HepG2 (cell line): ENCODE results near the gene COMT. TPM values are rescaled to one million over a fixed set of nuclear protein-coding genes. Genes with fewer than 3 reads are reported as not detected.

Source experiments
- ATAC-seq: fragments of 200-7000 bp; cut with Tn5 transposase; 3 replicates; pipeline ENCODE4 v1.9.1; 2020; ENCODE audit warnings: mild to moderate bottlenecking, moderate library complexity
- BruUV-seq: library from RNA; stranded (reverse); fragments of 400-500 nt; replicated peaks from 2 replicates; lab custom pipeline; 2021; lab: Mats Ljungman, UMichigan
- CTCF ChIA-PET: fragments of 300-600 bp; formaldehyde crosslinking; extraction: SDS; loops from one replicate; lab custom pipeline; 2021; ENCODE audit warnings: low total read pairs, inconsistent platforms, low intra/inter-chr PET ratio; lab: Yijun Ruan, JAX
- POLR2A ChIA-PET: fragments of 350-600 bp; sonication (Branson Sonifier 250); formaldehyde crosslinking; loops from one replicate; lab custom pipeline; 2020; ENCODE audit warnings: antibody characterized with exemption, inconsistent platforms; lab: Yijun Ruan, JAX
- DNase-seq: peaks from one replicate; pipeline ENCODE4 v3.0.0-alpha.2; 2015; ENCODE audit warnings: low spot score
- FAIRE-seq: peaks from 3 replicates; lab custom pipeline; 2011; peaks lifted over from hg19 to GRCh38; lab: Jason Lieb, UNC
- H2AFZ ChIP-seq: one replicate; pipeline ENCODE4 v1.6.1; 2011; ENCODE audit warnings: low read length, inconsistent platforms
- H3K27ac ChIP-seq: fragments of 300-600 bp; 3 replicates; pipeline ENCODE4 v1.8.0; 2011; ENCODE audit warnings: mixed run types, mild to moderate bottlenecking, mixed read lengths, low read length, inconsistent platforms; ENCODE audit not compliant: insufficient read depth; ENCODE audit errors: extremely low read length
- H3K27me3 ChIP-seq, 2 experiments: fragments of 200-600 bp in 1 of 2; 2 replicates in 1 of 2; 3 replicates in 1 of 2; pipeline versions ENCODE4 v1.6.0 to v1.8.0; 2011; ENCODE audit warnings: low read length in 2 of 2, mild to moderate bottlenecking in 2 of 2, moderate library complexity in 2 of 2, inconsistent platforms in 1 of 2; ENCODE audit not compliant: insufficient read depth in 2 of 2, control insufficient read depth in 1 of 2
- H3K36me3 ChIP-seq, 2 experiments: fragments of 200-600 bp in 1 of 2; replicated peaks in 1 of 2; 2 replicates in 1 of 2; 3 replicates in 1 of 2; pipeline versions ENCODE4 v1.5.1 to v1.8.0; 2011; ENCODE audit warnings: low read length in 2 of 2, inconsistent platforms in 1 of 2; ENCODE audit not compliant: insufficient read depth in 2 of 2, control insufficient read depth in 1 of 2
- H3K4me1 ChIP-seq: 2 replicates; pipeline ENCODE4 v1.5.1; 2012; ENCODE audit warnings: low read length, inconsistent platforms; ENCODE audit not compliant: insufficient read depth
- H3K4me2 ChIP-seq: 2 replicates; pipeline ENCODE4 v1.6.0; 2011; ENCODE audit warnings: low read depth, low read length, inconsistent platforms
- H3K4me3 ChIP-seq, 3 experiments: fragments of 200-600 bp in 1 of 3; sonication (generic), shearing (Covaris generic) in 1 of 3; replicated peaks in 1 of 3; 2 replicates each; pipeline ENCODE4 v1.5.1; 2011 to 2016; ENCODE audit warnings: low read length in 3 of 3, inconsistent platforms in 2 of 3, low read depth in 2 of 3, mild to moderate bottlenecking in 2 of 3, control low read depth in 1 of 3, mixed read lengths in 1 of 3; ENCODE audit not compliant: insufficient read depth in 1 of 3
- H3K79me2 ChIP-seq: one replicate; pipeline ENCODE4 v1.6.1; 2011; ENCODE audit warnings: low read length, inconsistent platforms; ENCODE audit not compliant: insufficient read depth
- H3K9ac ChIP-seq: 2 replicates; pipeline ENCODE4 v1.6.0; 2011; ENCODE audit warnings: mild to moderate bottlenecking, low read depth, low read length, inconsistent platforms; ENCODE audit not compliant: insufficient read depth
- H3K9me3 ChIP-seq: 2 replicates; pipeline ENCODE4 v1.5.1; 2012; ENCODE audit warnings: mild to moderate bottlenecking, low read length
- H4K20me1 ChIP-seq: 2 replicates; pipeline ENCODE4 v1.6.0; 2011; ENCODE audit warnings: inconsistent platforms, mild to moderate bottlenecking, low read length, moderate library complexity; ENCODE audit not compliant: insufficient read depth
- AGO2 ChIP-seq: fragments of 200-400 bp; formaldehyde crosslinking; optimal IDR thresholded peaks from 2 replicates; pipeline ENCODE3; 2017; ENCODE audit warnings: mild to moderate bottlenecking, low read depth, low read length, moderate library complexity
- ARNTL ChIP-seq: sonication (generic); formaldehyde crosslinking; IDR thresholded peaks from 2 replicates; pipeline ENCODE4 v1.4.0; 2020; ENCODE audit warnings: mild to moderate bottlenecking, missing genetic modification reagents
- HNRNPL ChIP-seq: fragments of 200-400 bp; formaldehyde crosslinking; IDR thresholded peaks from 2 replicates; pipeline ENCODE4 v1.6.1; 2017; ENCODE audit warnings: mild to moderate bottlenecking, low read depth, low read length
- JUND ChIP-seq: sonication (generic); formaldehyde crosslinking; IDR thresholded peaks from 2 replicates; pipeline ENCODE4 v1.8.0; 2022; ENCODE audit warnings: mild to moderate bottlenecking, missing genetic modification reagents
- KDM3A ChIP-seq: IDR thresholded peaks from 2 replicates; pipeline ENCODE4 v1.6.1; 2018; ENCODE audit warnings: low read depth, missing compliant biosample characterization
- MEIS2 ChIP-seq: sonication (generic); formaldehyde crosslinking; IDR thresholded peaks from 2 replicates; pipeline ENCODE4 v1.9.0; 2021; ENCODE audit warnings: mild to moderate bottlenecking, missing genetic modification reagents
- NFYB ChIP-seq: sonication (generic); formaldehyde crosslinking; IDR thresholded peaks from 2 replicates; pipeline ENCODE4 v1.4.0; 2020; ENCODE audit warnings: missing genetic modification reagents
- RBM22 ChIP-seq: fragments of 200-400 bp; formaldehyde crosslinking; optimal IDR thresholded peaks from 2 replicates; pipeline ENCODE3; 2017; ENCODE audit warnings: mild to moderate bottlenecking, low read length, moderate library complexity
- SALL2 ChIP-seq: sonication (generic); formaldehyde crosslinking; IDR thresholded peaks from 2 replicates; pipeline ENCODE4 v1.8.1; 2023; ENCODE audit warnings: mild to moderate bottlenecking, missing genetic modification reagents, inconsistent platforms
- SIX4 ChIP-seq: sonication (generic); formaldehyde crosslinking; IDR thresholded peaks from 2 replicates; pipeline ENCODE4 v1.4.0; 2020; ENCODE audit warnings: missing genetic modification reagents
- SMC3 ChIP-seq: IDR thresholded peaks from 2 replicates; pipeline ENCODE4 v1.6.1; 2011; ENCODE audit warnings: low read length, improper control_type of control experiment
- SP2 ChIP-seq: sonication (generic); formaldehyde crosslinking; IDR thresholded peaks from 2 replicates; pipeline ENCODE4 v1.5.1; 2020; ENCODE audit warnings: mild to moderate bottlenecking, missing genetic modification reagents
- ZFP82 ChIP-seq: sonication (generic); formaldehyde crosslinking; IDR thresholded peaks from 2 replicates; pipeline ENCODE4 v1.5.1; 2020; ENCODE audit warnings: mild to moderate bottlenecking, missing genetic modification reagents, borderline replicate concordance
- ZNF34 ChIP-seq: sonication (generic); formaldehyde crosslinking; IDR thresholded peaks from 2 replicates; pipeline ENCODE4 v1.4.0; 2020; ENCODE audit warnings: mild to moderate bottlenecking, missing genetic modification reagents, borderline replicate concordance
- ZNF678 ChIP-seq: sonication (generic); formaldehyde crosslinking; IDR thresholded peaks from 2 replicates; pipeline ENCODE4 v1.4.0; 2020; ENCODE audit warnings: mild to moderate bottlenecking, missing genetic modification reagents
- ZNF772 ChIP-seq: sonication (generic); formaldehyde crosslinking; IDR thresholded peaks from 2 replicates; pipeline ENCODE4 v1.5.0; 2020; ENCODE audit warnings: mild to moderate bottlenecking, missing genetic modification reagents
- ZNF792 ChIP-seq: IDR thresholded peaks from 2 replicates; pipeline ENCODE4 v1.6.1; 2016
- ZNF878 ChIP-seq: sonication (generic); formaldehyde crosslinking; IDR thresholded peaks from 2 replicates; pipeline ENCODE4 v1.8.1; 2023; ENCODE audit warnings: mild to moderate bottlenecking, missing genetic modification reagents, moderate library complexity
- WGBS: methylation state at CpG from one replicate; pipeline ENCODE4 v1.1.6; 2017; ENCODE audit warnings: low lambda C conversion rate; 5-methylcytosine and 5-hydroxymethylcytosine counted together
- in situ Hi-C: cut with HindIII; loops from 2 replicates; pipeline ENCODE4 v1.10.0; 2017; ENCODE audit warnings: low pct_unique_long_range_greater_than_20kb; ENCODE audit not compliant: extremely low pct_ligation_motif_present
- intact Hi-C: fragments of 100-400 bp; cut with micrococcal nuclease; formaldehyde crosslinking; loops from one replicate; pipeline ENCODE4 v1.10.0; 2022; ENCODE audit not compliant: unreplicated experiment
- polyA plus RNA-seq, 8 experiments: library from polyadenylated mRNA; depleted of rRNA in 3 of 8; stranded (reverse) in 7 of 8; unstranded in 1 of 8; fragments of >200 nt; fragmentation: Illumina TruSeq in 4 of 8; extraction: Trizol in 4 of 8; gene quantifications; 2 replicates each; pipeline versions ENCODE4 v1.2.1 to v1.2.3, GENCODE V29; 2011 to 2016; ENCODE audit warnings: low read depth in 4 of 8, missing spikeins in 1 of 8, mixed read lengths in 1 of 8; ENCODE audit not compliant: insufficient read depth in 1 of 8
- total RNA-seq, 5 experiments: library from RNA; depleted of rRNA; stranded (reverse); fragments of >200 nt; fragmentation: Illumina TruSeq; extraction: Trizol; gene quantifications; 2 replicates each; pipeline ENCODE4 v1.2.3, GENCODE V29; 2016; ENCODE audit warnings: low read depth in 1 of 5
- TF ChIP-seq, protein P1 (sequence below): sonication (generic); formaldehyde crosslinking; IDR thresholded peaks from 2 replicates; pipeline ENCODE4 v1.8.0; 2022; ENCODE audit warnings: missing genetic modification reagents, low read depth, mild to moderate bottlenecking, borderline replicate concordance
- TF ChIP-seq, protein P2 (sequence below): sonication (generic); formaldehyde crosslinking; IDR thresholded peaks from 2 replicates; pipeline ENCODE4 v1.5.1; 2020; ENCODE audit warnings: mild to moderate bottlenecking, missing genetic modification reagents, moderate library complexity
- TF ChIP-seq, protein P3 (sequence below): sonication (generic); formaldehyde crosslinking; IDR thresholded peaks from 2 replicates; pipeline ENCODE4 v1.5.0; 2020; ENCODE audit warnings: missing genetic modification reagents
- TF ChIP-seq, protein P4 (sequence below): sonication (generic); formaldehyde crosslinking; IDR thresholded peaks from 2 replicates; pipeline ENCODE4 v1.8.0; 2022; ENCODE audit warnings: missing genetic modification reagents, mild to moderate bottlenecking, inconsistent platforms, borderline replicate concordance

Gene COMT
- total and polyA plus RNA-seq, 2 of the 13 experiments (the other 11 are each of a cell fraction or from before 2014, with no cell fraction given) = 156 to 162 TPM

DNA sequence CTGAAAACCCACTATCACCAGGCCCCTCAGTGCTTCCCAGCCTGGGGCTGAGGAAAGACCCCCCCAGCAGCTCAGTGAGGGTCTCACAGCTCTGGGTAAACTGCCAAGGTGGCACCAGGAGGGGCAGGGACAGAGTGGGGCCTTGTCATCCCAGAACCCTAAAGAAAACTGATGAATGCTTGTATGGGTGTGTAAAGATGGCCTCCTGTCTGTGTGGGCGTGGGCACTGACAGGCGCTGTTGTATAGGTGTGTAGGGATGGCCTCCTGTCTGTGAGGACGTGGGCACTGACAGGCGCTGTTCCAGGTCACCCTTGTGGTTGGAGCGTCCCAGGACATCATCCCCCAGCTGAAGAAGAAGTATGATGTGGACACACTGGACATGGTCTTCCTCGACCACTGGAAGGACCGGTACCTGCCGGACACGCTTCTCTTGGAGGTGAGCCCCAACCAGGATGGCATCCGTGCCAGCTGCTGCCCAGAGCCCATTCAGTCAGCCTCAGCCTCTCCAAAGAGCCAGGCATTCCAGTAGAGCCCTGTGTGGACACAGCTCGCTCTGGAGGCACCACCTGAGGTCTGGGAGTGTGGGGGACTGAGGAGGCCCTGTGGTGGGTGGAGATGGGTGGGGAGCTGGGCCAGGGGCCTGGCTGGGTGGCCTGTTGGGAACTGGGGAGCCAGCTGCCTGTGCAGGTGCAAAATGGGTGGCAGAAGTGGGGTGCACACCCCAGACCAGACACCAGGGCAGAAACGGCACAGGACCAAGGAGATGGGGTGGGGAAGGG is 22.5 kb downstream of the COMT start:
- ATAC-seq = no peak
- H3K9me3 ChIP-seq = no peaks in the 10 kb centered on the region
- no peak for DNase-seq
- TSS peak; percentile 7 for BruUV-seq
- intact Hi-C loops (no loop called here), in situ Hi-C loops (no loop called here)
- no peaks in the 10 kb centered on the region for H3K27me3 ChIP-seq
- H3K79me2 ChIP-seq = peaks cover 12% of the 10 kb centered on the region
- peak overlapping the region; percentile 77 for H3K9ac ChIP-seq
- H3K4me2 ChIP-seq = peak overlapping the region; percentile 96
- peaks cover 70% of the 10 kb centered on the region for H3K4me1 ChIP-seq
- CTCF ChIA-PET = no interaction called here
- FAIRE-seq = no peak
- H3K36me3 ChIP-seq = peaks cover 10 to 41% of the 10 kb centered on the region in 2 experiments; a peak in 4 of 5 replicates
- H4K20me1 ChIP-seq = no peaks in the 10 kb centered on the region; the same call in 1 of the 2 replicates
- peak overlapping the region in 1 of 3 experiments; percentile 75; a peak in 2 of 6 replicates for H3K4me3 ChIP-seq
- no peak overlapping the region for H2AFZ ChIP-seq
- POLR2A ChIA-PET = interaction anchor here (1.6 to 2.0 kb wide), 2 partner anchors 50 to 52 kb away, joined by 6 to 7 read pairs; no protein-coding TSS in a partner anchor
- 95% methylated on average over 4 of the region's 12 CpGs for WGBS
- peak overlapping the region; percentile 99 for H3K27ac ChIP-seq
- TF ChIP-seq KDM3A (CRISPR knock-in tag) (no peak), SMC3 (no peak), SIX4 (CRISPR knock-in tag) (no peak), SALL2 (no peak), MEIS2 (CRISPR knock-in tag) (no peak), HNRNPL (peak; percentile 2; the same call in 1 of the 2 replicates), ZNF34 (CRISPR knock-in tag) (no peak), ZNF678 (CRISPR knock-in tag) (no peak), ZNF878 (no peak), JUND (no peak), NFYB (CRISPR knock-in tag) (no peak), SP2 (CRISPR knock-in tag) (no peak), ZFP82 (CRISPR knock-in tag) (peak; percentile 61; the same call in 1 of the 2 replicates), ARNTL (CRISPR knock-in tag) (no peak), ZNF772 (0 out of 2 replicates have a peak, but pooled peaks have one; percentile 9), ZNF792 (CRISPR knock-in tag) (no peak), AGO2 (peak; percentile 64), RBM22 (no peak)
- TF ChIP-seq, protein P1, sequence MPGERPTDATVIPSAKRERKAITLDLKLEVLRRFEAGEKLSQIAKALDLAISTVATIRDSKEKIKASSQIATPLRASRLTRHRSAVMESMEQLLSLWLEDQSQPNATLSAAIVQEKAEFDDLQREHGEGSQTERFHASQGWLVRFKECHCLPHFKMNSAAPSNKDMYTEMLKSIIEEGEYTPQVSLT (CRISPR knock-in tag) = no peak
- TF ChIP-seq, protein P2, sequence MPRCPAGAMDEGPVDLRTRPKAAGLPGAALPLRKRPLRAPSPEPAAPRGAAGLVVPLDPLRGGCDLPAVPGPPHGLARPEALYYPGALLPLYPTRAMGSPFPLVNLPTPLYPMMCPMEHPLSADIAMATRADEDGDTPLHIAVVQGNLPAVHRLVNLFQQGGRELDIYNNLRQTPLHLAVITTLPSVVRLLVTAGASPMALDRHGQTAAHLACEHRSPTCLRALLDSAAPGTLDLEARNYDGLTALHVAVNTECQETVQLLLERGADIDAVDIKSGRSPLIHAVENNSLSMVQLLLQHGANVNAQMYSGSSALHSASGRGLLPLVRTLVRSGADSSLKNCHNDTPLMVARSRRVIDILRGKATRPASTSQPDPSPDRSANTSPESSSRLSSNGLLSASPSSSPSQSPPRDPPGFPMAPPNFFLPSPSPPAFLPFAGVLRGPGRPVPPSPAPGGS (CRISPR knock-in tag) = 0 out of 2 replicates have a peak, but pooled peaks have one; percentile 21
- TF ChIP-seq, protein P3, sequence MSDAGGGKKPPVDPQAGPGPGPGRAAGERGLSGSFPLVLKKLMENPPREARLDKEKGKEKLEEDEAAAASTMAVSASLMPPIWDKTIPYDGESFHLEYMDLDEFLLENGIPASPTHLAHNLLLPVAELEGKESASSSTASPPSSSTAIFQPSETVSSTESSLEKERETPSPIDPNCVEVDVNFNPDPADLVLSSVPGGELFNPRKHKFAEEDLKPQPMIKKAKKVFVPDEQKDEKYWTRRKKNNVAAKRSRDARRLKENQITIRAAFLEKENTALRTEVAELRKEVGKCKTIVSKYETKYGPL (CRISPR knock-in tag) = no peak
- TF ChIP-seq, protein P4, sequence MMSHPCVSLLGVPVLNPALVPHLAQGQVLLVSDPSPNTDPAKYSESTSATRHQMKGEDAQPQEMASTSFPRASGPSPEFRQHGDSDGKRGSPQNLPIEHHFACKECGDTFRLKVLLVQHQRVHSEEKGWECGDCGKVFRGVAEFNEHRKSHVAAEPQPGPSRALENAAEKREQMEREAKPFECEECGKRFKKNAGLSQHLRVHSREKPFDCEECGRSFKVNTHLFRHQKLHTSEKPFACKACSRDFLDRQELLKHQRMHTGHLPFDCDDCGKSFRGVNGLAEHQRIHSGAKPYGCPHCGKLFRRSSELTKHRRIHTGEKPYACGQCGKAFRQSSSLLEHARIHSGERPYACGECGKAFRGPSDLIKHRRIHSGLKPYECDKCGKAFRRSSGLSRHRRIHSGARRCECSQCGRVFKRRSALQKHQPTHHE = no peak
